Activated CD4-positive, alpha-beta T cell treated with anti-CD3 and anti-CD28 coated beads, Interleukin-2, amount 50 U/mL, for 16 hours (primary cell): ENCODE results near the gene KLC1.
A peak's percentile ranks its signal among the peaks of the same experiment; 100 is the strongest.
"Not testable (repeated sequence)": the region's sequence is repeated elsewhere in the genome, so short reads cannot be mapped to it uniquely, and the experiment has no call there.

Experiments
- DNase-seq: peaks from one replicate; pipeline ENCODE4 v3.0.0-alpha.2; 2020

Gene KLC1

DNA sequence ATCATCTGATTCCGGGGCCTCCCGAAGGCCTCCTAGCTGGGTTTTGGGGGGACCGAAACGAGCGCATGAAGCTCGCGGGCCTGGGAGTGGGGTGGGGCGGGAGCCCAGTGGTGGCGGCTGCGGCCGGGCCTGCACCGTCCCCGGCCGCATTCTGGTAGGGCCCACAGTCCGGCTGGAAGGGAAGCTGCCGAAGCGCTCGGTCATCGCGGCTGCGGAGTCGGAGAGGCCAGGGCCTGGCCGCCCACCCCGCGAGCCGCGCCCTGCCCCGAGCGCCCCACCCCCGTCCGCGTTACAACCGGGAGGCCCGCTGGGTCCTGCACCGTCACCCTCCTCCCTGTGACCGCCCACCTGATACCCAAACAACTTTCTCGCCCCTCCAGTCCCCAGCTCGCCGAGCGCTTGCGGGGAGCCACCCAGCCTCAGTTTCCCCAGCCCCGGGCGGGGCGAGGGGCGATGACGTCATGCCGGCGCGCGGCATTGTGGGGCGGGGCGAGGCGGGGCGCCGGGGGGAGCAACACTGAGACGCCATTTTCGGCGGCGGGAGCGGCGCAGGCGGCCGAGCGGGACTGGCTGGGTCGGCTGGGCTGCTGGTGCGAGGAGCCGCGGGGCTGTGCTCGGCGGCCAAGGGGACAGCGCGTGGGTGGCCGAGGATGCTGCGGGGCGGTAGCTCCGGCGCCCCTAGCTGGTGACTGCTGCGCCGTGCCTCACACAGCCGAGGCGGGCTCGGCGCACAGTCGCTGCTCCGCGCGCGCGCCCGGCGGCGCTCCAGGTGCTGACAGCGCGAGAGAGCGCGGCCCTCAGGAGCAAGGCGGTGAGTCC lies at the start of gene KLC1:
TSS of gene KLC1 (plus strand) at position 528 of the 819 bp plus-strand sequence. CDS start 25,354 bp downstream, outside the sequence.
- peak; percentile 85 for DNase-seq

DNA sequence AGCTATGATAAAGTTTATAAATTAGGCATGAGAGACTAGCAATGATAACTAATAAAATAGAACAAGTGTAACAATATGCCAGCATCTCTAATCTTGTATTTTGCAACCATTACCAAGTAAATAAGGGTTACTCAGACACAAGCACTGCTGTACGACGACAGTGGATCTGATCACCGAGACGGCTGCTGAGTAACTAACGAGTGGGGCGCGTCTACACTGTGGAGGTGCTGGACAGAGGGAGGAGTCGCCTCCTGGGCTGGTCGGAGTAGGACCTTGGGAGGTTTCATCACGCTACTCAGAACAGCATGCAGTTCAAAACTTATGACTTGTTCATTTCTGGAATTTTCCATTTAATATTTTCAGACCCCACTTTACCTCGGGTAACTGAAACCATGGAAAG lies 47.8 kb upstream of the KLC1 start:
- no peak for DNase-seq

DNA sequence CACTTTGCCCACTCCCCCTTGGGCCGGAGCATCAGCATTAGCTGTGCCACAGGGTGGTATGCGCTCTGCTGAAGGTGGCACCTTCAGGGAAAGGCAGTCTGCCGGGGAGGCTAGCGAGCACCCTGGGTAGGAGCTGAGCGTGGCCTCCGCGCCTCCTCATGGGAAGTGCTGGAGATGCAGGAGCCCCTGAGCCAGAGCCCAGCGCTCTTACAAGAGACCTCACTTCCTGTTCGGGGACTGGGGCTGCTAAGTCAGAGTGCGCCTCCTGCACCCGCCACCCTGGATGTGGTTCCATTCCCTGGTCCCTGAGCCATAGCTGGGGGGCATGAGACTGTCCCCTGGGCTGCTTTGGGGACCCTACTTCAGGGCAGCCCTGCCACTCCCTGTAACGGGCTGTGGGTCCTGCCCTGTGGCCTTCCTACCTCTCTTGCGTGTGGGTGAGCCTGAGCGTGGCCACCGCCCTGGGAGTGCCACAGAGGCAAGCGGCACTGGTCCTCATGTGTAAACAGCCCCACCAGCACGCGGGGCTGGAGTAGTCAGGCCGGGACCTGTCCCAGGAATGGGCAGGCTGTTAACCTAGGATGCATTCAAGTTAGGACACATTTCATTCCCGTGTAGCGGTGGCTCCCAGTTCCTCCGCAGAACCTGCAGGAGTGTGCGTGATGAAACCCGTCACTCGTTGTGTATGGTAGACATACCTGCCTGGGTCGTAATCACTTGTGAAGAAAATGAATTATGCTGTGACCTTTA lies 46.9 kb upstream of the KLC1 start:
- no peak for DNase-seq

DNA sequence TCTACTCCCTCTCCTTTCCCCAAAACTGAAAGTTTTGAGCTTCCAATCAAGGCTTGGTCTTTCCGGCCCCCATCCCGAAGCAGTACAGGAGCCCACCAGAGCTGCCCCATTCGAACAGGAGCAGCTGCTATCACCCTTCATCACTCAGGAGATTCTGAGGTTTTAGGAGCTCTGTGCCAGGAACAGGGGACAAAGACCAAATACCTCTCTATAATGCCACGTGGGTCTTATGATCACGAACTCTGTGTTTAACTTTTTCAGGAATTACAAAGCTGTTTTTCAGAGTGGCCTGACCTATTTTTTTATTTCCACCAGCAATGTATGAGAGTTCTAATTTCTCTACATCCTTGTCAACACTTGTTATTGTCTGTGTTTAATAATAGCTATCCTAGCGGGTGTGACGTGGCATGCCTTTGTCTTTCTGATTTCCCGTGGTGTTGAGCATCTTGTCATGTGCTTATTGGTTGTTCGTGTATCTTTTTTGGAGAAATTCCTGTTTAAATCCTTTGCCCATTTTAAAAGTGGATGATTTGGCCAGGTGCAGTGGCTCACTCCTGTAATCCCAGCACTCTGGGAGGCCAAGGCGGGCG lies 44.6 kb upstream of the KLC1 start:
- no peak for DNase-seq

DNA sequence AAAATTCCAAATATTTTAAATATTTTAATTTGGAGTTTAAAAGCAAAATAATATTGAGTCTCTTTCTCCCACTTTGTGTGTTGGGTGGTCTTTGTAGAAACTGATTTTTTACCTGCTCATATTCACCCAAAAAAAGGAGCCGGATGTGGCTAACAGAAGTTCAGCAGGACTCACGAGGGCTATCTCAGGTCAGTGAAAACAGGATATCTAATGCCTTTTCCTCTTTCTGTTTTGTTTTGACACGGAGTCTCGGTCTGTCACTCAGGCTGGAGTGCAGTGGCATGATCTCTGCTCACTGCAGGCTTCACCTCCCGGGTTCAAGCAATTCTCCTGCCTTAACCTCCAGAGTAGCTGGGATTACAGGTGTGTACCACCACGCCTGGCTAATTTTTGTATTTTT lies 35.4 kb upstream of the KLC1 start:
- DNase-seq: peak; percentile 26

DNA sequence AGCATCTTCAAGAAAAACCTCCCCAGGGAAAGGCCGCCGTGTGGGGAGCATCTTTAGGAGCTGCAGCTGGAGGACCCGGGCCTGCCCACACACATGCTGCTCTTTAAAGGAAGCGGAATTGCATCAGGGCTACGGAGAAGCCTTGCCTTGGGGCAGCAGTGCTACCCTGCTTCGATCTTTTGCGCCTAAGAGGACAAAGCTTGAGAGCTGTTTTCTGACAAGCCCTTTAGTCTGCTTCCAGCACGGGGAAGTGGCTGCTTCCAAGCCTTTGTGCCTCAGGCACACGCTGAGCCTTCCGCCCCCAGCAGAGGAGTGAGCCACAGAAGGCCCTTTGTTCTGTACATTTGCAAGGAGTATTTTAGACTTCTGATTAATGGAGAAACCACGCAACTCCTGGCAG lies 34.7 kb upstream of the KLC1 start:
- DNase-seq: no peak

DNA sequence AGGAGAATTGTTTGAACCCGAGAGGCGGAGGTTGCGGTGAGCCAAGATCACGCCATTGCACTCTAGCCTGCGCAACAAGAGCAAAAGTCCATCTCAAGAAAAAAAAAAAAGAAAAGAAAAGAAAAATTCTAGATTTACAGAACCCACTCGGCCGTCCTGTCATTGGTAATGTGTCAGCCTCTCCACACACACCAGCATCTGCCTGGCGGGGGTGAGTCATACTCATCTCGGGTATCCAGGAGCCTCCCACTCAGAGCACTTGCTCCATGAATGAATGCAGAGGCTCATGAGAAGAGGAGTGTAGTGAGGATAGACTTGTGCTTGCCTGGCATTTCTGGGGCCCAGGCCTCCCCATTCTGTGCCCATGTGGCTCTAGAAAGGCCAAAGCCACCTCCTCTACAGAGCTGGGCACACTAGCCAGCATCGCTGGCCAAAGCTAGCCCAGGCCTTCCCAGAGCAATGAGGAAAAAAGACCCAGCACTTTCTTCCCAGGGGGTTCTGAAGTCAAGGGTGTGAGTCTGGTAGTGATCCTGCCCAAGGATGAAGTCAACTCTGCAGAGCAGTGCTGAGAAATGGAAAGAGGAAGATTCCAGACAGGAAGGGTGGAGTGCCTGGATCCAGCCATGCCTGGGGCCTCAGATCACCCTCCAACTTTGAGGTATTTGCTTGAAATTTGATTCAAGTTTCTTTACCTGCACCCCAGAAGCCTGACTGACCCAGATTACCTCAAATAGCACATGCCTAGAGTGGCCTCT lies 31.2 kb upstream of the KLC1 start:
- DNase-seq: no peak

DNA sequence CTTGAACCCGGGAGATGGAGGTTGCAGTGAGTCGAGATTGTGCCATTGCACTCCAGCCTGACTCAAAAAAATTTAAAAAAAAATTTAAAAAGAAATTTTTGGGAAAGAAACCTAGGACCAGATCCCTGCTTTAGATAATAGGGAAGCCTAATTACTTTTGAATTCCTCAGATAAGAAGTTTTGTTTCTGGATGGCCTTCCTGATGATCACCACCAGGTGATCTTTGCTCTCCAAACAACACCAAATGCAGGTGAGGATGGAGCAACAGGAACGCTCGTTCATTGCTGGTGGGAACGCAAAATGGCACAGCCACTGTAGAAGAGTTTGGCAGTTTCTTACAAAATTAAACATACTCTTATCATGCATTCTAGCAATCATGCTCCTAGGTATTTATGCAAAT lies 28.5 kb upstream of the KLC1 start:
- no peak for DNase-seq

DNA sequence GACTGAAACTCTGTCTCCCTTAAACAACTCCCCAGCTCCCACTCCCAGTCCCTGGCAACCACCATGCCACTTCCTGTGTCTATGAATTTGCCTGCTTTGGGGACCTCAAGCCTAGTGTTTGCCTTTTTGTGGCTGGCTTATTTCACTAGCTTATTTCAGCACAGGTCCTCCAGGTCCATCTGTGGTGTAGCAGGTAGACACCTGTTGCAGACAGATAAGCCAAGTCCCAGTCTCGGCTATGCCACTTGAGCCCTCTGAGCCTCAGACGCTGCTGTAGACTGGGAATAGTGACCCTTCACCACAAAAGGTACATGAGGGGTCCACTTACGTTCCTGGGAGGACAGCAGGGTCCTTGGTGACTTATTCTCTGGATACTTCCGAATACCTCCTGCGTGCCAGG lies 24.4 kb upstream of the KLC1 start:
- no peak for DNase-seq

DNA sequence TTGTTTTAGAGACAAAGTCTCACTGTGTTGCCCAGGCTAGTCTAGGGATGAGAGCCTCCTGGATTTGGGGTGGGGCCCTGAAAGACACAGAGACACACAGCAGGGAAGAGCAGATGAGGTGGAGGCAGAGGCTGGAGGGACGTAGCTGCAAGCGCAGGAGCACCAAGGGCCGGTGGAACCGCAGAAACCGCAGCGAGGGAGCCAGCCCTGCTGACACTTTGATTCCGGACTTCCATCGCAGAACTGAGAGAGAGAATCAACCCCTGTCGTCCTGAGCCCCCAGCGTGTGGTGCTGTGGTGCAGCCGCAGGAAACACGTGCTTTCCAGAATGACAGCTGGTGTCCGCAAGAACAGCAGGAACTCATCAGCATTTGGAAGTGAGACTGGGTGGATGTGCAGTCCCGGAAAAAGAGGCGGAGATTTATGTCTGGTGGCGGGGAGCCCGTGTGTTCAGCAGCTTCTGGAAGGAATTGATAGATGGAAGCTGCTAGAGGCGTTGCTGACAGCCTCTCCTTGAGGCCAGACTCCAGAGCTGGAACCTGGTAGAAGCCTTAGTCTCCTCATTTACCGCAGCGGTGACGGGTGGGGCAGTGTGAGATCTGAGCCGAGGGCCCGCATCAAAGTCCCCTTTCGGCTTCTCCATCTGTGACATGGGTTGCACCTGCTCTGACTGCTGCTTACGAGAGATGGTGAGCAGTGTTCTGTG lies 21.9 kb upstream of the KLC1 start:
- peak; percentile 78 for DNase-seq

DNA sequence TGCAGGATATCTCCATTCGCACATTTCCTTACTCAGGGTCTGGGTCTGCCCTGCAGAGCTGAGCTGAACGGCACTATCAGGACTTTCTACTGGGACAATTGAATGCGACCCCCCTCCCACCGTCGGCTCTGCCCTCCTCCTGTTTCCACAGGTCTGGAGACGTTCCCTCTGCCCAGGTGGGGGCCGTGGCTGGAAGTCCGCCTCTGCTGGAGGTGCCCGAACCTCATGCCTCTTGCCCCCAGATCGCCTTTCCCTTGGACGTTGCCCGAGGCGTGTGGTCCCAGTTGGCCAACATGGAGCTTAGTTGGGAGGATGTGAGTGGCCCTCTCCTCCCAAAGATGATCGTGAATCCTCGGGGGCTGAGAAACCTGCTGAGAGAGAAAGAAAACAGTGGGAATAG lies 21.2 kb upstream of the KLC1 start:
- no peak for DNase-seq

DNA sequence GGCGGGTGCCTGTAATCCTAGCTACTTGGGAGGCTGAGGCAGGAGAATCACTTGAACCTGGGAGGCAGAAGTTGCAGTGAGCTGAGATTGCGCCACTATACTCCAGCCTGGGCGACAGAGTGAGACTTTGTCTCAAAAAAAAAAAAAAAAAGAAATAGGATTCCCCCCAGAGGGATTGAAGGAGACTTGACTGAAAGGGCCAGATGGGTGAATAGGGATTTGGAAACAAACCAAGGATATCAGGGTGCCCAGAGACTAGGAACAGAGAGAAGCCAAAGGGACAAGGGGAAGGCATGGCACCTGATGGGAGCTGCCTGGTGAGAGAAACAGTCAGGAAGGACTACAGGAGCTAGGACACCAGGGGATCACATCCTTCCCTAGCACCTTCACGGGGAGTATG lies 19.9 kb upstream of the KLC1 start:
- DNase-seq: not testable (repeated sequence)

DNA sequence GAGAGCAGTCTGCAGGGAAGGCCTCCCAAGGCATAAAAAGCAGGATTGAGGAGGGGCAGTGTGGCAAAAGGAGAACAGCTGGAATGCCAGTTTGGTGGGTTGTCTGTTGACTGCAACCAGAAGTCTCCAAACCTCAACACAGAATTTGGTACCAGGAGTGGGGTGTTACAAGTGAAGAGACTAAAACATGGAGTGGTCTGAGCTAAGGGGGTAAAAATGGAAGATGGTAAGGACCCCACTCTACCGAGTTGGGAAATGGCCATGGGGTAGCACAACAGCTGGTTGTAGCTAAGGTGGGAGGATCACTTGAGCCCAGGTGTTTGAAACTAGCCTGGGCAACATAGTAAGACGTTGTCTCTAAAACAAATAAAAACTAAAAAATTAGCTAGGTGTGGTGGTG lies 17.8 kb upstream of the KLC1 start:
- no peak for DNase-seq

DNA sequence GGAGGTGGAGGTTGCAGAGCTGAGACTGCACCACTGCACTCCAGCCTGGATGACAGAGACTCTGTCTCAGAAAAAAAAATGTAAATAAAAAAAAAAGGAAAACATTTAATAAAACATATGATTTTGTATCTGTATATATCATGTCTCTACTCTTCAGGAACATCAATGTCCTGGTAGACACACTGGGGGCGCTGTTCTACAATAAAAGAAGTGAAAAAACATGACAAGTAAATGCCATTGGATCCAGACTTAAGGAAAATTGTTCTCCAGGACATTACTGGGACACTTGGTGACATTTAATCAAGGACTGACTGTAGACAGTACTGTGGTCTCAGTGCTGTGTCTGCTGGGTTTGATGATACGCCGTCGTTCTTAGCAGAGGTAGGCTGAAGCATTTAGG lies 15.5 kb upstream of the KLC1 start:
- DNase-seq: no peak

DNA sequence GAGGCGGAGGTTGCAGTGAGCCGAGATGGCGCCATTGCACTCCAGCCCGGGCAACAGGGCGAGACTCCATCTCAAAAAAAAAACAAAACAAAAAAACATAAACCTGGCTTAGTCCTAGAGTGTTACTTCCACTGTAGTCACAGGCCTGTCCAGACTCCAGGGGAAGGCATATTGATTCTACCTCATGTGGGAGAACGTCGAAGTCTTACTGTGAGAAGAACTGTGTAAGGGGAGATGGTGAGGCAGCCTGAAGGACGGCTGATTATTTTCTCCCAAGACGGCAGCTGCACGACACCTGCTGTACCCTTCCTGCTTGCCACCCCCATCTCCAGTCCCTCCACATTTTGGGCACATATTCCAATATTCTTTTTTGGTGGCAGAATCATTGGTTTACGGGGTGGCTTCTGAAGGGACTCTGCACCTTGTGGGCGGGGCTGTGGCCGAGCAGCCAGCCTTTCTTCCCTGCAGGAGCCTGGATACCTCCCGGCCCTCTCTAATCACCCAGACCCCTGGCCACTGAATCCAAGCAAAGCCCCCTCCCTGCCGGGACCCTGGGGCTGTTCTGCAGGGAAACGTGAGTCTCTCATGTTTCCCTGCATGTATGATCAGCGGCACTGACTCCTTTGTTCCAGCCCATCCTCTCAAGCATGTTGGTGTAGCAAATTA lies 12.2 kb upstream of the KLC1 start:
- no peak for DNase-seq

DNA sequence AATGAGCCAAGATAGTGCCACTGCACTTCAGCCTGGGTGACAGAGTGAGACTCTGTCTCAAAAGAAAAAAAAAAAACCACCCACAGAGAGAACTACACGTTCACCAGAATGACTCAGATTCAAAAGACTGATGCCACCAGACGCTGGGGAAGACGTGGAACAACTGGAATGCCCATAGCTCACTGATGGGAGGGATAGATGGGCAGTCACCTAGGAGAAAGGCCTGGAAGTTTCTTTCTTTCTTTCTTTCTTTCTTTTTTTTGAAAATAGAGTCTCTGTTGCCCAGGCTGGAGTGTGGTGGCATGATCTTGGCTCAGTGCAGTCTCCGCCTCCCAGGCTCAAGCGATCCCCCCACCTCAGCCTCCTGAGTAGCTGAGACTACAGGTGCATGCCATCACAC lies 10.0 kb upstream of the KLC1 start:
- no peak for DNase-seq

DNA sequence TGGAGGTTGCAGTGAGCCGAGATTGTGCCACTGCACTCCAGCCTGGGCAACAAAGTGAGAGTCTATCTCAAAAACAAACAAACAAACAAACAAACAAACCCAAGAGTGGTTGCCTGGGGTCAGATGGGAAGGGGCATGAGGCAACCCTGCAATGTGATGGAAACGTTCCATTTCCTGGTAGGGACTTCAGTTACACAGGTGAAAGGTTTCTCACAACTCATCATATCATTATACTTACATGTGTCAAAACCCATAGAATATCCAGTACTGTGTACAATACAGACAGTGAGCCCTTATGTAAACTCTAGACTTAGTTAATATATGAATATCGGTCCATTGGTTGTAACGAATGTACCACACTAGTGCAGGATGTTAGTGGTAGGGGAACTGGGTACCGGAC lies 7.2 kb upstream of the KLC1 start:
- no peak for DNase-seq

DNA sequence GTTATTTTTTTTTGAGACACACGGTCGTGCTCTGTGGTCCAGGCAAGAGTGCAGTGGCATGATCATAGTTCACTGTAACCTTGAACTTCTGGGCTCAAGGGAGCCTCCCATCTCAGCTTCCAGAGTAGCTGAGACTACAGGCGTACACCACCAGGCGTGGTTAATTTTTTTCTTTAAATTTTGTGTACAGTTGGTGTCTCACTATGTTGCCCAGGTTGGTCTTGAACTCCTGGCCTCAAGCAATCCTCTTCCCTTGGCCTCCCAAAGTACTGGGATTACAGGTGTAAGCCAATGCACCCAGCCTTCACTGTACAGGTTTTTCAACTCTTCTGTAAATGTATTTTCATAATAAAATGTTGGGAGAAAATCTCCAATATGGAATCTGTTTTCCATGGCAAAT lies 5.7 kb upstream of the KLC1 start:
- DNase-seq: no peak

DNA sequence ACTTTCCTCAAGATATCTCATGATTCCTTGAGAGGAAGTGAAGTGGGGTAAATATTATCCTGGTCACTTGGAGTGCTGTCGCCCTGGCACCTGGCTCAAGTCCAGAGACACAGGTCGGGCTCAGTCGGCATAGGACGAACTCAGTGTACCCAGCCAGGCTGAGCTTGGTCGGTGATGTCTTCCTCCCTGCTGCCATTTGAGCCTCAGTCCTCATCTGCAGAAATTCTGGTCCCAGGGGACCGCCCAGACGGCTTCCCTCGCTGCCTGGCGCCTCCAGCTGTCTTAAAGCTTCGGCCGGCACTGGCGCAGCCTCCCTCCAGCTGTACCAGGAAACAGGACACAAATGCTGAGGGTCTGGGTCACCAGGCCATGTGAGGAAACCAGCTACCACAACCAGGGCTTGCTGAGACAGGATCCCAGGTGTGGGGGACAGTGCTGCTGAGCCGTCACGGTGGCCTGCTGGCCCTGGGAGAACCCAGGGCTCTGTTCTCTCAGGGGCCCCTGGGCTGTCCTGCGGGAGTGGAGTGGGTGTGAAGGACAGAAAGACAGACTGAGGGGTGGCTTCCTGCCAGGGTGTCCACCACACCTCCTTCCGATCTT lies 5.0 kb upstream of the KLC1 start:
- no peak for DNase-seq

DNA sequence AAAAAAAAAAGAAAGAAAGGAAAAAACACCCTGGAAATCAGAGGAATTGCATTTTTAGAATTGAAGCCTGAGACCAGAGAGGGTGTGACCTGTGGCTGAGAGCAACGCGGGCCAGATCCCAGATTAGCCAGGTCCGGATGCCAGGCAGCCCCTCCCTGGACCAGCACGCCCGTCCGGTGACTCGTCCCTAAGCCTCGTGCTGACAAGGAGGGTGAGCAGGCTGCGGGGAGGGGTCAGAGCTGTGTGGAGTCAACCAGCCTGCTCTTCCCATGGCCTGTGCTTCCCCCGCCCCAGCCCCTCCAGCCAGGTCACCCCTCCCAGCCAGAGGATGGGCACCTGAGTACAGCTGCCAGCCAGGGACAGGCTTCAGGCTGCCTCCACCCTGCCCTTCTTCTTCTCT lies 4.2 kb upstream of the KLC1 start:
- no peak for DNase-seq

DNA sequence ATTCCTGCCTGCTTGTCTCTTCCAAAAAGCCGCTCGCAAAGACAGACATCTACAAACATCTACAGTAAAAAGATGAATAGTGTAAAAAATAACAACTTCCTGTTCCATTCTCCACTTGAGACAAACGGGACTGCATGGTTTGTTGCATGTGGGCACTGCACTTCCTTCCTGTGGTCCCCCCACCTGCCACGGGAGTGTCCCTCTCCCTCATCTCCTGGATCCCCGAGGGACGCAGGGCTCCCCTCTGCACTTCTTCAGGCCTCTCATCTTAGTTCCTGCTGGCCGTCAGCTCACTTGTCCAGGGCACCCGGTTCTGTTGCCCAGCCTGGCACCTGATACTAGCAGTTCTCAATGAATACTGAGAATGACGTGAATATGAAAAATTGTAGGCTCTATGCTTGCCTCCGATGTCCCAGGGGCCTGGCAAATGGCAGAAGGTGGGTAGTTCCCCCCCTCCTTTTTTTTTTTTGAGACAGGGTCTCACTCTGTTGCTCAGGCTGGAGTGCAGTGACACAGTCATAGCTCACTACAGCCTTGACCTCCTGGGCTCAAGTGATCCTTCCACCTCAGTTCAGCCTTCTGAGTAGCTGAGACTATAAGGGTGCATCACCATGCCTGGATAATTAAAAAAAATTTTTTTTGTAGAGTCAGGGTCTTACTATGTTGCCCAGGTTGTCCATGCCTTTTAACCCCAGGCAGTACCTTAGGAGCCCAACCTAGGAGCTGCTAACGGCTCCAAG lies 3.5 kb upstream of the KLC1 start:
- peak; percentile 31 for DNase-seq
